Measurements from ENCODE around the gene PCYOX1L.

GRCh38 chr5:149337736-149338135, 20.1 kb upstream of the PCYOX1L start:
- TF ChIP-seq TAF1 (IDR thresholded peaks at IDR 0.05; ENCODE audit: borderline replicate concordance, insufficient read depth, low read length) = no peak
- no peak for TF ChIP-seq POLR2AphosphoS5 (IDR thresholded peaks at IDR 0.05; ENCODE audit: low read depth, low read length)

All from PFSK-1 (cell line).